ENCODE data around the gene NT5C. TPM values are rescaled to one million over a fixed set of nuclear protein-coding genes. Genes with fewer than 3 reads are reported as not detected.
"Not testable (repeated sequence)": the region's sequence is repeated elsewhere in the genome, so short reads cannot be mapped to it uniquely, and the experiment has no call there.

NT5C gene
- total RNA-seq, 2 donors from 2014 or later, result 77.6 to 86.6 TPM

DNA sequence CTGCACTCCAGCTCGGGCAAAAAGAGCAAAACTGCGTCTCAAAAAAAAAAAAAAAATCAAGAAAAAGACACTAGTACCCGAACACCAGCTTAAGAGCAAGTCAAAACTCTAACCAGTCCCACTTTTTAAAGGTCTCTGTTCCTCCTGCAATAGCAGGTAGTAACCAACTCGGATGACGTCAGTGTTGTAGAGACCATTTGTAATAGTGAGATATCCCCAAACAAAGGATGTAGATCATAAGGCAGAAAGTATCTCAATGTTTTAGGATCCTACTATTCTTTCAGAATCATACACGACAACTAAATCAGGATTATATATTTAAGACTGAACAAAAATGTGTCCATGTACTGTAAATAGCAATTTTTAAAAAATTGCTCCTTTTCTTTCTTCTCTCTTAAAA lies 20.4 kb upstream of the NT5C start:
- intact Hi-C loops (cut with DNase I, micrococcal nuclease), result no loop called here
- no peak for DNase-seq
- no peak for ATAC-seq

DNA sequence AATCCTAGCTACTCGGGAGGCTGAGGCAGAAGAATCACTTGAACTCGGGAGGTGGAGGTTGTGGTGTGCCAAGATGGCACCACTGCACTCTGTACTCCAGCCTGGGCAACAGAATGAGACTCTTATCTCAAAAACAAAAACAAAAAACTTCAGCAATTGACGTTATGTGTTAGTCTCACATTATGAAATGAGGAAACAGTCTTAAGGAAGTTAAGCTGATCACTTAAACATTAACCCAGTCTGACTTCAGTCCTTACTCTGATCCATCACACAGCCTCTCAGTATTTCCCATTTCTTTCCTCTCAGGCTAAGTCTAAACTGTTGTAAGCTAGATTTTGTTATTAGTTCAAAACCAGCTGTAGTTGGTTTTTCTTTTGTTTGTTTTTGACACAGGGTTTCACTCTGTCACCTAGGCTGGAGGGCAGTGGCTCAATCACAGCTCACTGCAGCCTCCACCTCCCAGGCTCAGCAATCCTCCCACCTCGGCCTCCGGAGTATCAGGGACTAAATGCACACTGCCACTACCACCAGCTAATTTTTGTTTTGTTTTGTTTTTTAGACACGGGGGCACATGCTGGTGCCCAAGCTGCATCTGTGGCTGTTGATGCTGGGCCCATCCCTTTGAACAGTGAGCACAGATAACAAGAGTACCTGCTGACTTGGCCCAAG lies 16.5 kb upstream of the NT5C start:
- DNase-seq, result no peak
- intact Hi-C loops (cut with DNase I, micrococcal nuclease), result no loop called here
- ATAC-seq, result peak; percentile 93

DNA sequence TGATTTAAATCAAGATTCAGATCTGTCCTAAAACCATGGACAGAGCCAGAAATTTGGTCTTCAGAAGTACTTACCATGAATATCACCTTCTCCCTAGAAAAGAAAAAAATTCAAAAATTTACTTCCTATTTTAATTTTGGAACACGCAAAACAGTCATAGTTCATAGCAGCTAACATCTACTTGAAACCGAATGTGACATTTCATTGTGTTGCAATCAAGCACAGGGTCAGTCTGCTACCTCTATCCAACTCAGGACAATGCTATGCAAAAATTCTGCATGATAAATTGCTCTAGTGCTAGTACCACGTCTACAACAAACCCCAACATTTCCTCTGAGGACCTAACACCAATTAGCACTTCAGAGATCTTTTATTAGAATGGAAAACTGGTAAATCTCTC lies 15.1 kb upstream of the NT5C start:
- no peak for ATAC-seq
- intact Hi-C loops (cut with DNase I, micrococcal nuclease), result no loop called here
- DNase-seq, result no peak

DNA sequence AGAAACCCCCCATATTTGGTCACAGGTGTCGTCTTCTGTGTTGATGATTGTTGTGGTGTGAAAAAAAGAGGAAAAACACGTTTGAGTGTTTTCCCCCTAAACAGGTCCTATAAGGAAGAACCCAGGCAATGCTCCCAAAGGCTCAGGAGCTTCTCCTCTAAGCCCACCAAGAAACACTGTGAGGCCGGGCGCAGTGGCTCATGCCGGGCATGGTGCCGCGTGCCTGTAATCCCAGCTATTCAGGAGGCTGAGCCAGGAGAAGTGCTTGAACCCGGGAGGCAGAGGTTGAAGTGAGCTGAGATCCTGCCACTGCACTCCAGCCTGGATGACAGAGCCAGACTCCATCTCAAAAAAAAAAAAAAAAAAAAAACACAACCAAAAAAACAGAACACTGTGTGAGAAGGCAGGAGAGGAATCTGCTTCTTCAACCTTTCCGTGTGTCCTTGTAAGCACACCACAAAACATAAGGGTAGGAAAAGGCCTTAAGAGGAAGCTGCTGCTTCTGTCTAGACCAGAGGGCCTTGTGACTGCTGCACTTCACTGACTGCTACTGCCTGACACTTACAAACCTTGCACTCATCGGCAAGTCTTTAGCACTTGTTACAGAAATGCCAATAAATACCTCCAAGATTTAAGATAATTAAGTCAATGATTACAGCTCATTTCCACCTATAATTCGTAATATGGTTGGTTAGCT lies 13.4 kb upstream of the NT5C start:
- no peak for ATAC-seq
- intact Hi-C loops (cut with DNase I, micrococcal nuclease), result no loop called here
- DNase-seq, result no peak

GRCh38 chr17:75142236-75142971 lies 10.9 kb upstream of the NT5C start:
- intact Hi-C loops (cut with DNase I, micrococcal nuclease), result no loop called here
- DNase-seq (no peak), ATAC-seq (no peak)

DNA sequence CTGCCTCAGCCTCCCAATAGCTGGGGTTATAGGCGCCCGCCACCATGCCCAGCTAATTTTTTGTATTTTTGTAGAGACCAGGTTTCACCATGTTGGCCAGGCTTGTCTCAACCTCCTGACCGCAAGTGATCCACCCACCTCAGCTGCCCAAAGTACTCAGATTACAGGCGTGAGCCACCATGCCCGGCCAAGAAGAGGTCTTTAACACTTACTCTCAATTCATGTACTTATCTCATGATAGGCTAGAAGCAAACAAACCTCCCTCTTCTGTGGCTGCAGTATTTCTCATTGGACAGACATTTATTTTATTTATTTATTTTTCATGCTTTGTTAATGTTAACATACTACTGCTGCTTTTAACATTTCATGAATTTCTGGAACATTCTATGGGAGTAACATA lies 7.0 kb upstream of the NT5C start:
- DNase-seq (no peak), ATAC-seq (no peak)
- intact Hi-C loops (cut with DNase I, micrococcal nuclease), result no loop called here

GRCh38 chr17:75137762-75138161 lies 6.2 kb upstream of the NT5C start:
- DNase-seq; ATAC-seq; intact Hi-C loops (cut with DNase I, micrococcal nuclease): not testable (repeated sequence)

GRCh38 chr17:75135946-75136345 lies 4.4 kb upstream of the NT5C start:
- ATAC-seq, result no peak

GRCh38 chr17:75135452-75135851 lies 3.9 kb upstream of the NT5C start:
- intact Hi-C loops (cut with DNase I, micrococcal nuclease), result no loop called here

More at GRCh38 chr17:75135946-75136345, 4.4 kb upstream of the NT5C start:
- intact Hi-C loops (cut with DNase I, micrococcal nuclease), result no loop called here
- no peak for DNase-seq

GRCh38 chr17:75133607-75134347 lies 2.2 kb upstream of the NT5C start:
- DNase-seq; intact Hi-C loops (cut with DNase I, micrococcal nuclease); ATAC-seq: not testable (repeated sequence)

More at GRCh38 chr17:75135452-75135851, 3.9 kb upstream of the NT5C start:
- DNase-seq (no peak), ATAC-seq (no peak)

- no peak for DNase-seq
- intact Hi-C loops (cut with DNase I, micrococcal nuclease), result no loop called here
Measured at GRCh38 chr17:75133001-75133400, 1.5 kb upstream of the NT5C start.

DNA sequence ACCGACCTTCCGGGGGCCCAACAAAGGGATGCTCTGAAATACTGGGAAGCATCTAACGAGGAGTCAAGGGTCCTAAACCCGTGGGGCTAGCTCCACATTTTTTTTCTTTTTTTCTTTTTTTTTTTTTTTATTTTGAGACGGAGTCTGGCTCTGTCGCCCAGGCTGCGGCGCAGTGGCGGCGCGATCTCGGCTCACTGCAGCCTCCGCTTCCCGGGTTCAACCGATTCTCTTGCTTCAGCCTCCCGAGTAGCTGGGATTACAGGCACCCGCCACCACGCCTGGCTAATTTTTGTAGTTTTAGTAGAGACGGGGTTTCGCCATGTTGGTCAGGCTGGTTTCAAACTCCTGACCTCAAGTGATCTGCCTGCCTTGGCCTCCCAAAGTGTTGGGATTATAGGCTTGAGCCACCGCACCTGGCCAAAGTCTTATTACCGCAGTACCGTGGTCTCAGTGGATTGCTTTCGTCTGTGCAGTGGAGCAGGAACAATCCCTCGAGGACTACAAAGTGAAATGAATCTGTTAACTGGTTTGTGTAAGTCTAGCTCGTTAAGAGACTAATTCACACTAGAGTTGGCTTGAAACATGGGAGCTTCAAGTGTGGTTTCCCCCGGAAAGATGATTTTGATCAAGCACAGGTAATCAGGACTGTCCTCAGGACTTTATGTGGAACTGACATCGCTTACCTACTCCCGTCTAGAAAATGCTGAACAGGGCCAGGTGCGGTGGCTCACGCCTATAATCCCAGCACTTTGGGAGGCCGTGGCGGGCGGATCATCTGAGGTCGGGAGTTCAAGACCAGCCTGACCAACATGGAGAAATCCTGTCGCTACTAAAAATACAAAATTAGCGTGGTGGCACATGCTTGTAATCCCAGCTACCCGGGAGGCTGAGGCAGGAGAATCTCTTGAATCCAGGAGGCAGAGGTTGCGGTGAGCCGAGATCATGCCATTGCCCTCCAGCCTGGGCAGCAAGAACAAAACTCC lies 767 bp upstream of the NT5C start:
- DNase-seq; intact Hi-C loops (cut with DNase I, micrococcal nuclease); ATAC-seq: not testable (repeated sequence)

More at GRCh38 chr17:75133001-75133400, 1.5 kb upstream of the NT5C start:
- no peak for ATAC-seq

DNA sequence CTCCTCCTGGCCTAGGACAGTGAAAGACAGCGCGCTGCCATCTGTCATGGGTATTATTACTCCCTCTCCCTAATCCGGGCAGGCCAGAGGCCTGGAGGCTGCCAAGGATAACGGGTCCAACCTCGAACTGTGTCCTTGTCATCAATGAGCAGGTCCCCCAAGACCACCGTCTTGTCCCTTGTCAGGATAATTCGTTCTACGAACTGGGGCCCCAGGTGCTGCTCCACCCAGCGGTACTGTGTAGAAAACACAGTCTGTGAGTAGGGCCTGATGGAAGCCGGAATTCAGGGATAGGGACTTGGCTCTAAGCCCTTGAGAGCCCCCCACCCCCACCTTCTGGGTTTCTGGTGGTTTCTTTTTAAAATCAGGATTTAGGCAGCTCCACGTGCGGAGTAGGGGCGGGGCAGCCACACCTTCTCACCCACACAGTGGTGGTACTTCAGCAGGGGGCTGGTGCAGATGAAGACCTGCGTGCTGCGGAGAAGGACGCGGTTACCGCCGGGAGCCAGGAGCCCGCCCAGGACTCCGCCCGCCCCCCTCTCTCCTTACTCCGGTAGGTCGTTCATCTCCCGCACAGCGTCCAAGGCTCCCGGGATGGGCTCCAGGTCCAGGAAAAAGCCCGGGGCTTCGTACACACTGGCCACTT lies 787 bp downstream of the NT5C start:
- DNase-seq (peak; percentile 63 to 66), ATAC-seq (peak; percentile 53)
- intact Hi-C loops (cut with DNase I, micrococcal nuclease), result no loop called here

GRCh38 chr17:75130059-75130631 lies 1.4 kb downstream of the NT5C start:
- intact Hi-C loops (cut with DNase I, micrococcal nuclease), result no loop called here
- no peak for ATAC-seq
- DNase-seq, result no peak

DNA sequence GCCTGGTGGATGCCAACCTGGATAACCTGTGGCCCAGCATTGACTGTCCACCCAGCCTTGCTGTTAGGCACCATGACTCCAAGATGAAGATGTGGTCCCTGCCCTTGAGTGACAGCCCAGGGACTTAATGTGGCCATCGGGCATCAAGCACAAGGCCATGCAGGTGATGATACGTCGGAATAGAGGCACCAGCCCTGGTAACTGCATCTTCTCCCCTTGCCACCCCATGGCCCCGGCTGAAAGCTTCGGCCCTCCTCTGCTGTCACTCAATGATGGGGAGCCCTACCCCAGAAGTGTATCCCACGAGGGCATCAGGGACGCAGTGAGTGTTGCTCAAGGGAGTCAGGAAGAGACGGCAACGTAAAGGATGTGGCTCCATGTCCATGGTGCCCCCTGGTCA lies 2.0 kb downstream of the NT5C start:
- no peak for DNase-seq
- ATAC-seq, result no peak
- intact Hi-C loops (cut with DNase I, micrococcal nuclease), result no loop called here

- ATAC-seq, result no peak
- intact Hi-C loops (cut with DNase I, micrococcal nuclease), result no loop called here
Measured at GRCh38 chr17:75128694-75129505, 2.6 kb downstream of the NT5C start.

More at GRCh38 chr17:75128694-75129505, 2.6 kb downstream of the NT5C start:
- DNase-seq, result no peak
